Gastrocnemius medialis (tissue), 4 donors: ENCODE data around the gene ATP6V0D1. TPM values are rescaled to one million over a fixed set of nuclear protein-coding genes. Genes with fewer than 3 reads are reported as not detected.

Source experiments
- ATAC-seq, 2 donors: fragments of 150-250 bp; one replicate each; pipeline ENCODE4 v1.9.1; 2016
- DNase-seq, 2 donors: peaks; one replicate each; pipeline ENCODE4 v3.0.0-alpha.2; 2019
- H3K27ac ChIP-seq, 4 donors: fragments of 200-600 bp; sonication (generic); 1 replicate in 1 of 4; 2 replicates in 3 of 4; pipeline ENCODE4 v1.5.1; 2016 to 2018; ENCODE audit warnings: mild to moderate bottlenecking in 2 of 4, moderate library complexity in 1 of 4
- H3K27me3 ChIP-seq, 3 donors: fragments of 200-600 bp; sonication (generic) in 2 of 3; 1 replicate in 1 of 3; 2 replicates in 2 of 3; pipeline versions ENCODE4 v1.5.1 to v1.6.0; 2016 to 2019; ENCODE audit warnings: mild to moderate bottlenecking in 1 of 3, moderate library complexity in 1 of 3
- H3K36me3 ChIP-seq, 2 donors: fragments of 200-600 bp; sonication (generic) in 1 of 2; one replicate each; pipeline ENCODE4 v1.5.1; 2017 to 2018
- H3K4me1 ChIP-seq, 2 donors: fragments of 200-600 bp; sonication (generic) in 1 of 2; one replicate each; pipeline ENCODE4 v1.5.1; 2016 to 2017; ENCODE audit warnings: mild to moderate bottlenecking in 2 of 2
- H3K4me3 ChIP-seq, 4 donors: fragments of 200-600 bp; sonication (generic) in 3 of 4; 1 replicate in 1 of 4; 2 replicates in 3 of 4; pipeline ENCODE4 v1.5.1; 2016 to 2019; ENCODE audit warnings: mild to moderate bottlenecking in 2 of 4
- H3K9me3 ChIP-seq, 3 donors: fragments of 200-600 bp; sonication (generic) in 2 of 3; 1 replicate in 1 of 3; 2 replicates in 2 of 3; pipeline ENCODE4 v1.5.1; 2016 to 2019
- POLR2A ChIP-seq, 2 donors: fragments of 450-650 bp; IDR thresholded peaks; one replicate each; pipeline ENCODE4 v1.6.1; 2017; ENCODE audit warnings: antibody characterized with exemption in 2 of 2, mild to moderate bottlenecking in 2 of 2, moderate library complexity in 2 of 2
- in situ Hi-C, 4 donors: fragments of 200-750 bp; cut with MboI; loops; one replicate each; pipeline versions ENCODE4 v1.15.0 to v1.8.0; 2017; ENCODE audit warnings: low sequenced_read_pairs in 4 of 4
- intact Hi-C: fragments of 100-400 bp; cut with DNase I; formaldehyde crosslinking; loops from one replicate; pipeline ENCODE4 v1.15.1; 2023; ENCODE audit warnings: low total_unique reads
- total RNA-seq, 4 donors: library from RNA; depleted of rRNA; stranded (reverse); fragments of >200 nt; gene quantifications; one replicate each; pipeline versions ENCODE4 v1.1.0 to v1.2.3, GENCODE V29; 2016
- TF ChIP-seq, protein P1 (sequence below), 5 experiments: fragments of 450-650 bp in 3 of 5; fragments of 200-600 bp in 2 of 5; sonication (generic) in 2 of 5; IDR thresholded peaks in 4 of 5; conservative IDR thresholded peaks in 1 of 5; 1 replicate in 4 of 5; 2 replicates in 1 of 5; pipeline ENCODE4 v1.5.1; 2016 to 2019; ENCODE audit warnings: antibody characterized with exemption in 5 of 5, mild to moderate bottlenecking in 3 of 5, moderate library complexity in 3 of 5

ATP6V0D1 gene
- total RNA-seq, 4 donors from 2014 or later, result 117 to 211 (median 157) TPM

DNA sequence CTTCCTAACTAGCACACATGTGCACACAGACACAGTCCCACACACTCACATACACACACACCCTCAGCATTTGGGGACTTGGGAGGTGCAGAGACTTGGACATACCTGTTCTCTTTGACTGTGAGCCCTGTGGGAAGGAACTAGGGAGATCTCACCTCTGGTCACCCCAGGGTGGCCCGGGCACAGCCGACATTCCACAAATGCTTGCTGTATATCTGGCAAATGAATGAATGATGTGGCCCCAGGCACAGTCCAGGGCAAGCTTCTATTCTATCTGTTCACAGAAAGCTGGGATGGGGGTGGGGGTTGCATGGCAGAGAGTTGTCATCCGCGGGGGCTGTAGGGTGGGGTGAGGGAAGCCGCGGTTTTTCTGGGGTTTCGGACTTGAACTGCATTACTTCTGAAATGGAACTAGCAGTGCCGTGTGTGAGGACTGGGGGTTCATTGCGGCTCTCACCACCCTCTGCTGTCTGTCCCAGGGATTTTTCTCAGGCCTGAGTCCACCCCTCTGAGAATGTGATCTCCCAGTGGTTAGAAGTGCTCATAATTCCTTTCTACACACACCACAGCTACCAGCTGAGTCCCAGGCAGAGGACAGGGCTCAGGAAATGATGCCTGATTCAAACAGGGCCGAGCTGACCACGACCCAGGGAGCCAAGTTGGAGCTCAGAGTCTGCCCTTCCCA, 44.4 kb upstream of the ATP6V0D1 start:
- H3K9me3 ChIP-seq, result no peaks in the 10 kb centered on the region
- no peak overlapping the region for H3K4me3 ChIP-seq
- in situ Hi-C loops (loop anchor here in 2 of 4 donors (10.0 kb wide), 2 partner anchors 129 to 139 kb away; partner anchors contain the start of genes ACD (in 1 of the 2), C16orf86 (in 1 of the 2), ENKD1 (in 1 of the 2) and PARD6A (in 1 of the 2)), intact Hi-C loops (loop anchor here (10.0 kb wide), 1 partner anchor 279 kb away; the partner anchor contains the start of genes RANBP10 and TSNAXIP1)
- ATAC-seq (no peak), DNase-seq (no peak)
- H3K4me1 ChIP-seq, result peaks cover 8 to 17% of the 10 kb centered on the region in 2 donors
- no peaks in the 10 kb centered on the region for H3K36me3 ChIP-seq
- TF ChIP-seq POLR2A (IDR thresholded peaks at IDR 0.05), result no peak
- TF ChIP-seq, protein P1, sequence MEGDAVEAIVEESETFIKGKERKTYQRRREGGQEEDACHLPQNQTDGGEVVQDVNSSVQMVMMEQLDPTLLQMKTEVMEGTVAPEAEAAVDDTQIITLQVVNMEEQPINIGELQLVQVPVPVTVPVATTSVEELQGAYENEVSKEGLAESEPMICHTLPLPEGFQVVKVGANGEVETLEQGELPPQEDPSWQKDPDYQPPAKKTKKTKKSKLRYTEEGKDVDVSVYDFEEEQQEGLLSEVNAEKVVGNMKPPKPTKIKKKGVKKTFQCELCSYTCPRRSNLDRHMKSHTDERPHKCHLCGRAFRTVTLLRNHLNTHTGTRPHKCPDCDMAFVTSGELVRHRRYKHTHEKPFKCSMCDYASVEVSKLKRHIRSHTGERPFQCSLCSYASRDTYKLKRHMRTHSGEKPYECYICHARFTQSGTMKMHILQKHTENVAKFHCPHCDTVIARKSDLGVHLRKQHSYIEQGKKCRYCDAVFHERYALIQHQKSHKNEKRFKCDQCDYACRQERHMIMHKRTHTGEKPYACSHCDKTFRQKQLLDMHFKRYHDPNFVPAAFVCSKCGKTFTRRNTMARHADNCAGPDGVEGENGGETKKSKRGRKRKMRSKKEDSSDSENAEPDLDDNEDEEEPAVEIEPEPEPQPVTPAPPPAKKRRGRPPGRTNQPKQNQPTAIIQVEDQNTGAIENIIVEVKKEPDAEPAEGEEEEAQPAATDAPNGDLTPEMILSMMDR (IDR thresholded peaks at IDR 0.05 in 4 of 5, conservative IDR thresholded peaks at IDR 0.05 in 1 of 5), result no peak
- no peaks in the 10 kb centered on the region for H3K27me3 ChIP-seq
- H3K27ac ChIP-seq, result no peak overlapping the region

DNA sequence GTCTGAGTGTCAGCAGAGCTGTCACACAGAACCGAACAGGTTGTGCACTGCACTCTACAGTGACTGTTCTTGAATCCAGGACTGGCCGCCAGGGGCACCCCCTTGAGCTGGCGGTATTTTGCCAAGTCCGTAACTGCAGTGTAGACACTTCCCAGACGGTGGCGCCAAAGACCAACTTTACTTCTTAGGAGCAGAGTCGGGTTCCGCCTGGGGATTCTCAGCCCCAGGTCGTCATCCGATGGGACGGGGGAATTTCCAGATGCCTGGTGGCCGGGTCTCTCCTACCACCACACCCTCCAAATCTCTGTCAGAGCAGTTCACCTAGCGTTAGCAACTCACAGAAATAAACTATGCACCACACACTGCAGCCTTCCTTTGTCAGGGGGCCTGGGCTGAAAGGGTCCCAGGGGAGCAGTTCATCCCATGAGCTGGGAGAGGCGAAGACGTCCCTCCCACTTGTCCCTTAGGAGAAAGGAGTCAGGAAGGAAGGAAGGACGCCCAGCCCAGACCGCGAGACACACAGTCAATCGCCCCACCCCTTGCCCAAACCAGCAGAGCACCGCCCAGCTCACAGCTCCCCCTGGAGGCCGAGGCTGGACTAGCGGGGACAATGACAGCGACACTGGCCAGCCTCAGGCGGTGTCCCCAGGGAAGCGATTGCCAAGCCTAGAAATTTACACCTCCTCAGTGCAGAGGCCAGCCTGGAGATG, 40.3 kb upstream of the ATP6V0D1 start:
- in situ Hi-C loops, result loop anchor here in 3 of 4 donors (10.0 to 25.0 kb wide), 3 partner anchors 116 to 144 kb away; partner anchors contain the start of genes ACD (in 1 of the 3), C16orf86 (in 1 of the 3), CARMIL2 (in 1 of the 3) and ENKD1 (in 1 of the 3)
- H3K27ac ChIP-seq, result peak overlapping the region; percentile 87 to 93 (median 88)
- H3K27me3 ChIP-seq, result no peaks in the 10 kb centered on the region
- peaks cover 3 to 4% of the 10 kb centered on the region in 2 donors for H3K4me1 ChIP-seq
- ATAC-seq (peak; percentile 95), DNase-seq (peak; percentile 90 to 94)
- no peaks in the 10 kb centered on the region for H3K36me3 ChIP-seq
- intact Hi-C loops, result loop anchor here (1.0 to 10.0 kb wide), 6 partner anchors 39 to 284 kb away; partner anchors contain the start of genes AGRP, ATP6V0D1, CTCF and RANBP10
- H3K4me3 ChIP-seq, result peak overlapping the region; percentile 42 to 62 (median 56)
- TF ChIP-seq, protein P1 (IDR thresholded peaks at IDR 0.05 in 4 of 5, conservative IDR thresholded peaks at IDR 0.05 in 1 of 5), result peak; percentile 78 to 93 (median 89)
- peak in 1 of 2 donors; percentile 14 for TF ChIP-seq POLR2A (IDR thresholded peaks at IDR 0.05)
- H3K9me3 ChIP-seq, result no peaks in the 10 kb centered on the region

DNA sequence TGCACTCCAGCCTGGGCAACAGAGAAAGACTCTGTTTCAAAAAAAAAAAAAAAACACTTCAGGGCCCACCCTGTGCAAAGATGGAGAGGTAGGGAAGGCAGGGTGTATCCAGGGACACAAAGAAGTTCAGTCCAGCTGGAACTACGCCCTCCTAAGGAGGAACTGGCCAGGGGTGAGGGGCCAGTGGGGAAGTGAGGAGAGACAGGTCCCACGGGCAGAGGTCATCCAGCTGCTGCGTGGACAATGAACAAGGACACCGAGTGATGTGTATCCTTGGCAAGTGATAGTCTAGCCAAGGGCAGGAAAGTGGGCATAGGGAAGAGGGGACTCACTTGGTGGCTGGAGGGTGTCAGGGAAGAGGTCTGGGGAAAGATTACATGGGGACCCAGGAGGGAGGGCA, 38.3 kb upstream of the ATP6V0D1 start:
- no peak overlapping the region for H3K4me3 ChIP-seq
- DNase-seq (no peak), ATAC-seq (no peak)
- peaks cover 3 to 4% of the 10 kb centered on the region in 2 donors for H3K4me1 ChIP-seq
- H3K27me3 ChIP-seq, result no peaks in the 10 kb centered on the region
- in situ Hi-C loops (loop anchor here in 2 of 4 donors (5.0 to 25.0 kb wide), 2 partner anchors 37 to 118 kb away; partner anchors contain the start of genes AGRP (in 1 of the 2), ATP6V0D1 (in 1 of the 2) and CARMIL2 (in 1 of the 2)), intact Hi-C loops (no loop called here)
- TF ChIP-seq POLR2A (IDR thresholded peaks at IDR 0.05), result no peak
- TF ChIP-seq, protein P1 (IDR thresholded peaks at IDR 0.05 in 4 of 5, conservative IDR thresholded peaks at IDR 0.05 in 1 of 5), result no peak
- H3K36me3 ChIP-seq, result no peaks in the 10 kb centered on the region
- H3K9me3 ChIP-seq, result no peaks in the 10 kb centered on the region
- H3K27ac ChIP-seq, result no peak overlapping the region

DNA sequence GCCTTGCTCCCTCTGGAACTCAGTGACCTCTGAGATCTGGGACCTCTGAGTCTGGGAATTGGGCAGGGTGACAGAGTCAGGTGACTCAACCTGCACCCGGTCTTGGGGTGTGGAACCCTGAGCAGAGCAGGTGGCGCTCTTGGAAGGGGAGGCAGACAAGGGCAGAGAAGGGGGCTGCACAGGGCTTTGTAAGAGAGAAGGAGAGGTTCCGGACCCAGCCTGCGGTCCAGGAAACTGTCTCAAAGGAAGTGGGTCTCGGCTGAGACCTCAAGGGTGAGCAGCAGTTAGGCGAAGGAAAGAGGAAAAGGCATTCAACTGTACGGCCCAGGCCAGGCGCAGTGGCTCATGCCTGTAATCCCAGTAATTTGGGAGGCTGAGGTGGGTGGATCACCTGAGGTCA, 37.7 kb upstream of the ATP6V0D1 start:
- intact Hi-C loops, result no loop called here
- DNase-seq (no peak), ATAC-seq (no peak)
- no peak overlapping the region for H3K4me3 ChIP-seq
- no peaks in the 10 kb centered on the region for H3K36me3 ChIP-seq
- H3K27ac ChIP-seq, result no peak overlapping the region
- H3K4me1 ChIP-seq, result peaks cover 3 to 4% of the 10 kb centered on the region in 2 donors
- in situ Hi-C loops, result loop anchor here in 2 of 4 donors (5.0 to 25.0 kb wide), 2 partner anchors 36 to 119 kb away; partner anchors contain the start of genes AGRP (in 1 of the 2), ATP6V0D1 (in 1 of the 2) and CARMIL2 (in 1 of the 2)
- TF ChIP-seq POLR2A (IDR thresholded peaks at IDR 0.05), result no peak
- TF ChIP-seq, protein P1 (IDR thresholded peaks at IDR 0.05 in 4 of 5, conservative IDR thresholded peaks at IDR 0.05 in 1 of 5), result no peak
- no peaks in the 10 kb centered on the region for H3K9me3 ChIP-seq
- no peaks in the 10 kb centered on the region for H3K27me3 ChIP-seq
